ENCODE results near the gene NUP133.
A peak's percentile ranks its signal among the peaks of the same experiment; 100 is the strongest.
"Not testable (repeated sequence)": the region's sequence is repeated elsewhere in the genome, so short reads cannot be mapped to it uniquely, and the experiment has no call there.

NUP133 gene
- long read RNA-seq, donor 1, full-length matches to known transcripts, result 3 of 3 reads
- long read RNA-seq, donor 1, partial matches to known transcripts, result 0 of 3 reads
- long read RNA-seq, donor 1, other reads (novel, unspliced or antisense), result 0 of 3 reads
- long read RNA-seq, donor 2, full-length matches to known transcripts, result 2 of 2 reads
- long read RNA-seq, donor 2, partial matches to known transcripts, result 0 of 2 reads
- long read RNA-seq, donor 2, other reads (novel, unspliced or antisense), result 0 of 2 reads
- long read RNA-seq, donor 3, full-length matches to known transcripts, result 4 of 4 reads
- long read RNA-seq, donor 3, partial matches to known transcripts, result 0 of 4 reads
- long read RNA-seq, donor 3, other reads (novel, unspliced or antisense), result 0 of 4 reads
- long read RNA-seq, donor 4, full-length matches to known transcripts, result 2 of 2 reads
- long read RNA-seq, donor 4, partial matches to known transcripts, result 0 of 2 reads
- long read RNA-seq, donor 4, other reads (novel, unspliced or antisense), result 0 of 2 reads
- long read RNA-seq, donor 5, full-length matches to known transcripts, result 6 of 6 reads
- long read RNA-seq, donor 5, partial matches to known transcripts, result 0 of 6 reads
- long read RNA-seq, donor 5, other reads (novel, unspliced or antisense), result 0 of 6 reads
- long read RNA-seq, donor 6, full-length matches to known transcripts, result 4 of 4 reads
- long read RNA-seq, donor 6, partial matches to known transcripts, result 0 of 4 reads
- long read RNA-seq, donor 6, other reads (novel, unspliced or antisense), result 0 of 4 reads
- long read RNA-seq, donor 7, full-length matches to known transcripts, result 9 of 19 reads
- long read RNA-seq, donor 7, partial matches to known transcripts, result 10 of 19 reads
- long read RNA-seq, donor 7, other reads (novel, unspliced or antisense), result 0 of 19 reads
- long read RNA-seq, donor 8, full-length matches to known transcripts, result 3 of 3 reads
- long read RNA-seq, donor 8, partial matches to known transcripts, result 0 of 3 reads
- long read RNA-seq, donor 8, other reads (novel, unspliced or antisense), result 0 of 3 reads

GRCh38 chr1:229507951-229508822 lies at the start of gene NUP133:
TSS of gene NUP133 (minus strand) at chr1:229508341. CDS start at chr1:229508249, 92 bp downstream.
- DNase-seq, result peak; percentile 99

GRCh38 chr1:229557200-229557850 lies 49.2 kb upstream of the NUP133 start:
- DNase-seq, result no peak

DNA sequence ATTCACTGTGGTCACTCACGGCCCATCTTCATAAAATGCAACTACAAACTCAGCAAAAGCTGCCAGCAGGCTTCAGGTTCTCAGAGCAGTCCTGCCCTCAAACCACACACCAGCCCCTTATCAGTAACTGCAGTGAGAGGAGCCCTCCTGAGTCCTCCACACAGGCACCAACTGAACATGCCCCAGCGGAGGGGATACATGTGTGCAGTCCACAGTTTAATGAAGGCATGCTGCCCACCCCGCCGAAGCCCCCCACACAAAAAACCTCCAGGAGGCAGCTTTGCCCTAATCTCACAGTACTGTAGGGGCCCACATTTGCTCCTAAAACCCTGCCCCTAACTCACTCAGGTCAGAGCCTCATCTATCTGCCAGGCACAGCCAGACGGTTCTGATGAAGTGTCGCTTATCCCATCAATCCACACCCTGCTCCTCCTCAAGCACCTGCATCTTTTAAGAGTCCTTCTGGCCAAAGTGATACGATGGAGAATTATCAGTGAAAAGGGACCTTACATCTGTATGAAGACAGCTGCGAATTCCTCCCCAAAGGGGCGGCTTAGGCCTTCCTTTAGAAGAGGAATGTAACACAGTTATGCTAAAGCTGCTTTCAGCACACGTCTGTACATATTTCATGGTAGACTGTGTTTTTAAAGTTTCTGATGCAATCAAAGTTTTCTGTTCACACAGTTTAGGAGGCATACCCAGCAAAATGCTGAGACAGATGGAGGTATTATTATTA lies 46.9 kb upstream of the NUP133 start:
- no peak for DNase-seq

DNA sequence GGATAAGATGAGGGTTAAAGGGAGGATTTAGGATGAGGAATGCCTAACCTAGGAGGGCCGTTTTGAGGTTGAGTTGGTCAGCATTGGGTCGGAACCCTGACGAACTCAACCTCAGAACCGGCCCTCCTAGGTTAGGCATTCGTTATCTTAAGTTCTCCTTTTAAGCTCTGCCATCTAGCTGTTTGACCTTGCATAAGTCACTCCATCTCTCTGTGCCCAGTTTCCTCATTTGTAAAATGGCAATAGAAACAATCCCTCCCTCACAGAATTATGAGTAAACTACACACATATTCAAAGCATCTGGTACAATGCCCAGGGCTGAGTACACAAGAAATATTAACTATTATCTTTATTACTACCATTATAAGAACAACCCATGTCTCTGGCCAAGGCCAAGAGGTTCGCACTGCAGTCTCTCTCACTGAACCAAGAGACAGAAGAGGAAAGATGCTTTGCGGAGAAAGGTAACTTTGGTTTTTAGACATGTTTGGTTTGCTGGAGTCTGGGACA lies 45.5 kb upstream of the NUP133 start:
- no peak for DNase-seq

DNA sequence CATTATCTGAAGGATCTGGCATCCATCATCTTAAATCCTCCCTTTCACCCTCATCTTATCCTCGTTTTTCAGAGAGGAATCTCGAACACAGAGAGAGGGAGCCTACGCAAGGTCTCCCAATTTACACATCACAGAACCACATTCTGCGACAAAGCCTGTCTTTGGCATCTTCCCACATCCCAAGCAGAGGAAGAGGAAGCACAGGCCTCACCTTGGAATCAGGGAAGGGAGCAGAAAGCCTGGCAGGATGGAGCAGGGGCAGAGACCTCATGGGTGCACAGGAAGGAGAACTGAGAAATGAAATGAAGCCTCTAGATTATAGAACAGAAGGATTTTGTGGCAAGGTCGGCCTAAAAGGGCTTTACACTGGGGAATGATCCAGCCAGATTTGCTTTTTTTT lies 44.6 kb upstream of the NUP133 start:
- DNase-seq, result no peak

- DNase-seq, result no peak
These were observed 42.8 kb upstream of the NUP133 start for GRCh38 chr1:229550812-229551567.

GRCh38 chr1:229547542-229547941 lies 39.4 kb upstream of the NUP133 start:
- no peak for DNase-seq

DNA sequence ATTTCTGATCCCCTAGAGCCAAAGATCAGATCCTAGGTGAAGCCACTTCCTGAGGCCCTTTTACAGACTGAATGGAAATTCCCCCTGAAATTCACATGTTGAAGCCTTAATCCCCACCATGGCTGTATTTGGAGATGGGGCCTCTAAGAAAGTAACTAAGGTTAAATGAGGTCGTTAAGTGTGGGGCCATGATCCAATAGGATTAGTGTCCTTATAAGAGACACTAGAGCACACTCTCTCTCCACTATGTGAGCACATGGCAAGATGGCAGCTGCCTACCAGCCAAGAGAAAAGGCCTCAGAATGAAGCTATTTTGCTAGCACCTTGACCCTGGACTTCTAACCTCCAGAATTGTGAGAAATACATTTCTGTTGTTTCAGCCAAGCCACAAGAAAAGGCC lies 36.4 kb upstream of the NUP133 start:
- DNase-seq, result no peak

GRCh38 chr1:229539863-229540506 lies 31.8 kb upstream of the NUP133 start:
- DNase-seq, result no peak

- DNase-seq, result no peak
These were observed 30.8 kb upstream of the NUP133 start for GRCh38 chr1:229538945-229539344.

DNA sequence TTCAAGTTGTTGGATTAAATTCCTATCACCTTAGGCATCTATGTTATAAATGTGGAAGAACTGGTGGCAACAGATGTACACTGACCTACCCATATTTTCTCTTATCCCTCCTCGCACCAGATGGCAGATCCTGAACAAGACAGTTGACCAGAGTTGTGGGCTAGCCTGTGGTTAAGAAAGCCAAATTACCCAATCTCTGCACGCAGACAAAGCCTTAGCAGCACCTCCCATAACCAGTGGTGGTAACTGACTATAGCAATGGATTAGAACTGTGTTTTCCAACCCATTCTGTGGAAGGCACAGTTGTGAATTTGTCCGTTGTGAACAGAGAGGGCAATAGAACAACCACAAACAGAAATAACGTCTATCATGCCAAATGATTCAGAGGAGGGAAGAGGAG lies 29.8 kb upstream of the NUP133 start:
- DNase-seq, result no peak

DNA sequence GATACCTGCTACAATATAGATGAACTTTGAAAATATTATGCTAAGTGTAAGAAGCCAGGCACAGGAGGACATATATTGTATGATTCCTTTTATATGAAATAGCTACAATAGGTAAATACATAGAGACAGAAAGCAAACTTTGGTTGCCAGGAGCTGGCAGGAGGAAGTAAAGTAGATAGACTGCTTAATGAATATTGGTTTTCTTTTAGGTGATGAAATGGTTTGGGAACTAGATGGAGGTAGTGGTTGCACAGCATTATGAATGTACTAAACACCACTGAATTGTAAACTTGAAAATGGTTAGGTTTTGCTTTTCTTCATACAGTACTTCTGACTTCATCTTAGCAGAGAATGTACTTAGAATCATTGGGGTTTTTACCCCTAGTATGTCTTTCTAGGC lies 28.8 kb upstream of the NUP133 start:
- DNase-seq, result no peak

DNA sequence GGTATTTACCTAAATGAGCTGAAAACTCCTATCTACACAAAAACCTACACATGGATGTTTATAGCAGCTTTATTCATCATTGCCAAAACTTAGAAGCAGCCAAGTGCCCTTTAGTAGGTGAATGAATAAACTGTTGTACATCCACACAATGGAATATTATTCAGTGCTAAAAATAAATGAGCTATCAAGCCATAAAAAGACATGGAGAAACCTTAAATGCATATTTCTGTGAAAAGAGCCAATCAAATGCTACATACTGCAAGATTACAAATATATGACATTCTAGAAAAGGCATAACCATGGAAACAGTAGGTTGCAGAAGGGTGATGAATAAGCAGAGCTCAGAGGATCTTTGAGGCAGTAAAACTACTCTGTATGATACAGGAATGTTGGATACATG lies 27.1 kb upstream of the NUP133 start:
- DNase-seq, result no peak

- no peak for DNase-seq
These were observed 23.2 kb upstream of the NUP133 start for GRCh38 chr1:229531326-229531725.

GRCh38 chr1:229529639-229530038 lies 21.5 kb upstream of the NUP133 start:
- DNase-seq, result no peak

- DNase-seq, result no peak
These were observed 18.6 kb upstream of the NUP133 start for GRCh38 chr1:229526695-229527094.

DNA sequence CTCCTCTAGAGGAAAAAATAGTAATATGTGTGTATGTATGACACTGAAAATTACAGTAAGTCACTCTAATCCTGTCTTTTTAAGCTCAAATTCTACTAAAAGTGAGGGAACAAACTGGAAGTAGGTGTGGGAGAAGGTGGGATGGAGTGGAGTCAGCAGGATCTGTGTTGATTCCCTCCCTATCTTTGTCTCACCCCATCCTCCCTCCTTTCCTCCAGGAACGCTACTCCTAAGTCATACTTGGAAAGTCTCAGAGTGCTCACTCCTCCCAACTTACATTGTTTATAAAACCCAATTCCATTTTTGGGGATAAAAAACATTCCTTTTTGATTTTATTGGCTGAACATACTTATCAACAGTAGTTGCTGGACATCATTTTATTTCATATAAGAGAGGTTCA lies 14.9 kb upstream of the NUP133 start:
- DNase-seq, result no peak

DNA sequence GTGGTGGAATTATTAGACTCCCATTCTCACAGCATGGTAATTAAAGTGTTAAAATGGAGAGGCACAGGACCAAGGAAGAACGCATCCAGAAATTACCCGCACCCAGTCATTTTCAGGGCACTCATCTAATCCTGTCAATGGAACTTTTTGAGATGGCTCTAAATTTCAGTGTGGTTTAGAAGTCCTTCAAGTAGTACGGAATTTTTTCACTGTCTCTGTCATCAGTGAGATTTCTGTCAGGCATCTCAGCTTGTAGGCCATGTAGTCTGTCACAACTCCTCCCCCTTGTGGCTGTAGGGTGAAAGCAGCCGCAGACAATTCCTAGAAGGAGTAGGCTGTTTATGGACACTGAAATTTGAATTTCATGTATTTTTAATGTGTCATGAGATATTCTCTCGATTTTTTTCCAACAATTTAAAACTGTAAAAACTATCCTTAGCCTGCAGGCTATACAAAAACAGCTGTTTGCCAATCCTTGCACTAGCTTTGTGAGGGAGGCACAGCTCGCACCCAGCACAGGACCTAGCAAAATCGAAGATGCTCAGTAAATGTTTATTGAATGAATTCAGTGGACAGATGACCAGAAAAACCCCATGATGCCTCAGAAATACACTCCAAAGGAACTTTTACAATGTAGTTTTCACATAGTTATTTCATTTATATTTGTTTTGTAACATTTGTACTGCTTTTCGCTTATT lies 6.6 kb upstream of the NUP133 start:
- DNase-seq, result peak; percentile 16

DNA sequence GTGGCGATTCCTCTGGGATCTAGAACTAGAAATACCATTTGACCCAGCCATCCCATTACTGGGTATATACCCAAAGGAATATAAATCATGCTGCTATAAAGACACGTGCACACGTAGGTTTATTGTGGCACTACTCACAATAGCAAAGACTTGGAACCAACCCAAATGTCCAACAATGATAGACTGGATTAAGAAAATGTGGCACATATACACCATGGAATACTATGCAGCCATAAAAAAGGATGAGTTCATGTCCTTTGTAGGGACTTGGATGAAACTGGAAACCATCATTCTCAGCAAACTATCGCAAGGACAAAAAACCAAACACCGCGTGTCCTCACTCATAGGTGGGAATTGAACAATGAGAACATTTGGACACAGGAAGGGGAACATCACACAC lies 3.5 kb upstream of the NUP133 start:
- not testable (repeated sequence) for DNase-seq
